IPS-20b (cell line): ENCODE measurements around the gene TMEM131L.
"Not testable (repeated sequence)": the region's sequence is repeated elsewhere in the genome, so short reads cannot be mapped to it uniquely, and the experiment has no call there.

Source experiments
- H3K27ac ChIP-seq: one replicate; pipeline ENCODE4 v1.5.1; 2013; ENCODE audit warnings: low read length
- H3K27me3 ChIP-seq: 2 replicates; pipeline ENCODE4 v1.6.1; 2013; ENCODE audit warnings: mild to moderate bottlenecking, low read length, inconsistent platforms; ENCODE audit not compliant: insufficient read depth
- H3K36me3 ChIP-seq: 2 replicates; pipeline ENCODE4 v1.6.1; 2013; ENCODE audit warnings: low read depth, mild to moderate bottlenecking, inconsistent platforms, low read length, moderate library complexity; ENCODE audit not compliant: insufficient read depth
- H3K4me1 ChIP-seq: 2 replicates; pipeline ENCODE4 v1.6.1; 2013; ENCODE audit warnings: mild to moderate bottlenecking, control low read depth, inconsistent platforms, low read length, moderate library complexity; ENCODE audit not compliant: insufficient read depth
- H3K4me3 ChIP-seq: 2 replicates; pipeline ENCODE4 v1.5.1; 2013; ENCODE audit warnings: mild to moderate bottlenecking, low read length, inconsistent platforms
- H3K9ac ChIP-seq: 2 replicates; pipeline ENCODE4 v1.6.1; 2013; ENCODE audit warnings: low read depth, mild to moderate bottlenecking, inconsistent platforms, low read length, moderate library complexity
- H3K9me3 ChIP-seq: 2 replicates; pipeline ENCODE4 v1.6.1; 2013; ENCODE audit warnings: mild to moderate bottlenecking, low read depth, low read length, inconsistent platforms; ENCODE audit not compliant: insufficient read depth

Gene TMEM131L

DNA sequence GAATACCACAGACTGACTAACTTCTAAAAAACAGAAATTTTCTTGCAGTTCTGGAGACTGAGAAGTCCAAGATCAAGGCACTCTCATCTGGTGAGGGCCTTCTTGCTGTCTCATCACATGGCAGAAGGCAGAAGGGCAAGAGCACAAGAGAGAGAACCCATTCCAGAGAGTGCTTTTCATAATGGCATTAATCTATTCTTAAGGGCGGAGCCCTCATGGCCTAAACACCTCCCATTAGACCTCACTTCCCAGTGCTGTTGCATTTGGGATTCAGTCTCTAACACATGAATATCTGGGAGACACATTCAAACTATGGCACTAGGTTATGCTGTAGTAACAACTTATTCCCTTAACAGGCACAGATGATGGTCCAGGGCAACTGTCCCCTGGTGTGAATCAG, 180.8 kb downstream of the TMEM131L start:
- Histone ChIP-seq H3K9me3 (peaks cover 10% of the 10 kb centered on the region), H3K36me3 (no peaks in the 10 kb centered on the region), H3K4me3 (no peak overlapping the region), H3K27ac (no peak overlapping the region), H3K4me1 (0 out of 2 replicates have a peak, but pooled peaks cover 4% of the 10 kb centered on the region), H3K9ac (no peak overlapping the region), H3K27me3 (no peaks in the 10 kb centered on the region)

- H3K27ac ChIP-seq: no peak overlapping the region
- no peaks in the 10 kb centered on the region for H3K36me3 ChIP-seq
- H3K4me1 ChIP-seq: 0 out of 2 replicates have a peak, but pooled peaks cover 4% of the 10 kb centered on the region
- no peaks in the 10 kb centered on the region for H3K27me3 ChIP-seq
- peaks cover 10% of the 10 kb centered on the region for H3K9me3 ChIP-seq
- H3K9ac ChIP-seq: no peak overlapping the region
- H3K4me3 ChIP-seq: no peak overlapping the region
These were observed 181.8 kb downstream of the TMEM131L start for GRCh38 chr4:153647975-153648374.

DNA sequence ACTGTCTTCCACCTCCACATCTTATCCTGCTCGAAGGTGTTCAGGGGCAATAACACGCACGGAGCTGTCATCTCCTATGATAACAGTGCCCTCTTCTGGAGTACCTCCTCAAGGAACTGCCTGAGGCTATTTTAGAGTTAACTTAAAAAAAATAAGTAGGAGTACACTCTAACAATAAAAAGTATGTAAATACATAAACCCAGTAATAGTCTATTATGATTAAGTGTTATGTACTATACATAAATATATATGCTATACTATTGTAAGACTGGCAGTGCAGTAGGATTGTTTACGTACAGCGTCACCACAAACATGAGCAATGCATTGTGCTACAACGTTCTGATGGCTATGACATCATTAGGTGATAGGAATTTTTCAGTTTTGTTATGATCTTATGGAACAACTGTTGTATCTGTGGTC, 183.4 kb downstream of the TMEM131L start:
- Histone ChIP-seq H3K27me3 (no peaks in the 10 kb centered on the region), H3K27ac (no peak overlapping the region), H3K9ac (no peak overlapping the region), H3K9me3 (peaks cover 10% of the 10 kb centered on the region), H3K36me3 (no peaks in the 10 kb centered on the region), H3K4me1 (0 out of 2 replicates have a peak, but pooled peaks cover 4% of the 10 kb centered on the region), H3K4me3 (no peak overlapping the region)

DNA sequence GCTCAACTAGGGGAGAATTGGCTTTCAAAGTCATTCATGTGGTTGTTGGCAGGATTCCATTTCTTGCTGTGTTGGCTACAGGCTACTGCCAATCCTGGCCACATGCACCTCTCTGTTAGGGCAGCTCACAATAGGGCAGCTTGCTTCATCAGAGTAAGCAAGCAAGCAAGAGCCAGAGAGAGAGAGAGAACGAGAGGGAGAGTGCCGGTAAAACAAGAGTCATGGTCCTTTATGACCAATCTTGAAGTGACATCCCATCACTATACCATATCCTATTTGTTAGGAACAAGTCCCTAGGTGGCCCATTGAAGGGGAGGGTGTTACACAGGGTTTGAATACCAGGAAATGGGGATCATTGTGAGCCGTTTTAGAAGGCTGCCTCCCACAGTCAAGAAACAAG, 185.0 kb downstream of the TMEM131L start:
- 0 out of 2 replicates have a peak, but pooled peaks cover 4% of the 10 kb centered on the region for H3K4me1 ChIP-seq
- H3K4me3 ChIP-seq: no peak overlapping the region
- H3K9ac ChIP-seq: no peak overlapping the region
- H3K27ac ChIP-seq: no peak overlapping the region
- no peaks in the 10 kb centered on the region for H3K36me3 ChIP-seq
- no peaks in the 10 kb centered on the region for H3K9me3 ChIP-seq
- H3K27me3 ChIP-seq: no peaks in the 10 kb centered on the region

DNA sequence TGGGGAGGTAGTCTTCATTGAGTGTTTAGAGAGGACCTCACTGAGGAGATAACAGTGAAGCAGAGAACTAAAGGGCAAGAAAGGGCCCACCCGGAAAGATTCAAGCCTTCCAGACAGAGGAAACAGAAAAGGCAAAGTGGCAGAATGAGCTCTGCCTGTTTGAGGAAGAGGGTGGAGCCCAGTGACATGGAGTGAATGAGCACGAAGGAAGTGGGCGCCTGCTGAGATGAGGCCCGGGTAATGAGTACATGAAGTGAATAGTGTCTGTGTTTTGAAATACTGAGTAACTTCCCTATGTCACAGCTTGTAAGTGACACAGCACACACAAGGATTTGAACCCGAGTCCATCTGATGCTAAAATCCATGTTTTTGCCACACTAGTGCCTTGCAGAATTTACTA, 185.4 kb downstream of the TMEM131L start:
- Histone ChIP-seq H3K4me1 (0 out of 2 replicates have a peak, but pooled peaks cover 4% of the 10 kb centered on the region), H3K27ac (no peak overlapping the region), H3K9me3 (no peaks in the 10 kb centered on the region), H3K9ac (no peak overlapping the region), H3K27me3 (no peaks in the 10 kb centered on the region), H3K4me3 (no peak overlapping the region), H3K36me3 (no peaks in the 10 kb centered on the region)

DNA sequence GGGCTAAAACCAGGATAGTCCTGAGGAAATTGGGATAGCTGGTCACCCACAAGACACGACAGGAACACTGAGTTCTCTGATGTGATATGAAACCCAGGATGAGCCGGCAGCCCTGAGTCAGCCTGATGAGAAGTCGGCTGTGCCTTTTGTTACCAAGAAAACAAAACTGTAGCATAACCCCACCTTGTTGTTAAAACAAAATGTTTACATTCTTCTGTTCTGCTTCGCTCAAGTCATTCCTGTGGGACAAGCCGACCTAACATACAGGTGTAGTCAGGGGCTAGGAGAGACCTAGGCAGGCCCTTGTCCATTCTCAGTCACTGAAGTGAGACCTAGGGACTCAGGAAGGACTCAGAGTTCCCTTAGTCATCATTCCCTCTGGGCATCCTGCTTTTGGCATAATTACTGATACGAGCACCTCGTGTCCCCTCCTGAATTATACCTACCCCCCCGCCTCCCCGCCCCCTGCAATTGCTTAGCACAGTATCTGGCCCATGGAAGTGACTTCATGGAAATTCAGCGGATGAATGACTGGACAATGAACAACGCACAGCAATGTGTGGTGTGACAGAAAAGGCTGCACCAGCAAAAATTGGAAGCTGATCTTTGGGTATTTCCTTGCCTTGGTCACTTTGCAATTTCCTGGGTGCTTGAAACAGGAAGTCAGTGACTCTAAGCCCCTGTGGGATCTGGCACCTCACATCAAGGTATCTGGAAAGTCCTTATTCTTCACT, 186.1 kb downstream of the TMEM131L start:
- Histone ChIP-seq H3K9ac (no peak overlapping the region), H3K27ac (no peak overlapping the region)

GRCh38 chr4:153655002-153655541, 188.9 kb downstream of the TMEM131L start:
- H3K9me3 ChIP-seq: no peaks in the 10 kb centered on the region
- H3K27ac ChIP-seq: no peak overlapping the region
- no peak overlapping the region for H3K4me3 ChIP-seq
- H3K36me3 ChIP-seq: no peaks in the 10 kb centered on the region
- no peak overlapping the region for H3K9ac ChIP-seq
- 0 out of 2 replicates have a peak, but pooled peaks cover 2% of the 10 kb centered on the region for H3K4me1 ChIP-seq
- H3K27me3 ChIP-seq: no peaks in the 10 kb centered on the region

More for the DNA sequence above, 186.1 kb downstream of the TMEM131L start:
- Histone ChIP-seq H3K4me1 (0 out of 2 replicates have a peak, but pooled peaks cover 4% of the 10 kb centered on the region), H3K4me3 (no peak overlapping the region), H3K27me3 (no peaks in the 10 kb centered on the region), H3K36me3 (no peaks in the 10 kb centered on the region), H3K9me3 (no peaks in the 10 kb centered on the region)

- no peaks in the 10 kb centered on the region for H3K36me3 ChIP-seq
- H3K27me3 ChIP-seq: no peaks in the 10 kb centered on the region
- no peak overlapping the region for H3K4me3 ChIP-seq
- H3K9ac ChIP-seq: no peak overlapping the region
- H3K27ac ChIP-seq: no peak overlapping the region
- 0 out of 2 replicates have a peak, but pooled peaks cover 2% of the 10 kb centered on the region for H3K4me1 ChIP-seq
- H3K9me3 ChIP-seq: no peaks in the 10 kb centered on the region
These were observed 189.8 kb downstream of the TMEM131L start for GRCh38 chr4:153655928-153656327.

DNA sequence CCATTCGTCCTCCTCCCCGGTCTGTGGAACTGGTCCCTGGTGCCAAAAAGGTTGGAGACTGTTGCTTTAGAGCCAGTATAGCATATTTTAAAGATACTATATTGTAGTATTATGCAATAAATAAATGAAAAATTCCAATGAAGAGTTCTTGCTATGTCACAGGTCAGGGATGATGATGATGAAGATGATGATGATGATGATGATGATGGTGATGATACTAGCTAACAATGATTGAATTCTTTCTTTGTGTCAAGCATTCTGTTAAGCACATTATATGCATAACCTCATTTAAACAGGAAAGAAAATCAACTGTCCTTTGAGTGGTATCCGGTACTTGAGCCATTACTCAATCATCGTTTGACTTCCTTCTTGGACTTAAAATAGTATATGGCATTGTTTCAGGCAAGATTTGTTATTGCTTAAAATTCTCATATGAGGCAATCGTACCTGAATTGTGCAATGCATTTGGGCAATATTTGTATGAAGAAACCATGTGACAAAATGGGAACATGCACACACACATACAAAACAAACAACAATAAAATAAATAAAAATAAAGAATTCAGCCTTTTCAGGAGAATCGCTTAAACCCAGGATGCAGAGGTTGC, 195.2 kb downstream of the TMEM131L start:
- Histone ChIP-seq H3K9me3 (peaks cover 6% of the 10 kb centered on the region; the same call in 1 of the 2 replicates), H3K36me3 (no peaks in the 10 kb centered on the region), H3K27ac (no peak overlapping the region), H3K4me3 (no peak overlapping the region), H3K4me1 (no peaks in the 10 kb centered on the region), H3K27me3 (no peaks in the 10 kb centered on the region), H3K9ac (no peak overlapping the region)

- no peaks in the 10 kb centered on the region for H3K36me3 ChIP-seq
- no peaks in the 10 kb centered on the region for H3K27me3 ChIP-seq
- H3K4me1 ChIP-seq: no peaks in the 10 kb centered on the region
- no peak overlapping the region for H3K27ac ChIP-seq
- no peak overlapping the region for H3K4me3 ChIP-seq
- peaks cover 6% of the 10 kb centered on the region; the same call in 1 of the 2 replicates for H3K9me3 ChIP-seq
- no peak overlapping the region for H3K9ac ChIP-seq
These were observed 195.7 kb downstream of the TMEM131L start for GRCh38 chr4:153661908-153662307.

- H3K4me3 ChIP-seq: no peak overlapping the region
- H3K9ac ChIP-seq: no peak overlapping the region
- no peaks in the 10 kb centered on the region for H3K4me1 ChIP-seq
- H3K9me3 ChIP-seq: peaks cover 6% of the 10 kb centered on the region; the same call in 1 of the 2 replicates
- H3K36me3 ChIP-seq: no peaks in the 10 kb centered on the region
- H3K27ac ChIP-seq: no peak overlapping the region
- no peaks in the 10 kb centered on the region for H3K27me3 ChIP-seq
These were observed 197.5 kb downstream of the TMEM131L start for GRCh38 chr4:153663667-153664066.

GRCh38 chr4:153666505-153666904, 200.3 kb downstream of the TMEM131L start:
- not testable (repeated sequence) for H3K9me3 ChIP-seq

More at GRCh38 chr4:153666505-153666904, 200.3 kb downstream of the TMEM131L start:
- not testable (repeated sequence) for H3K4me3 ChIP-seq, H3K9ac ChIP-seq, H3K4me1 ChIP-seq, H3K36me3 ChIP-seq, H3K27me3 ChIP-seq, H3K27ac ChIP-seq
